NT2/D1 (cell line): ENCODE measurements around the gene PEAK1.

ENCODE experiments used
- SUZ12 ChIP-seq: IDR thresholded peaks from 2 replicates; pipeline ENCODE4 v1.6.1; 2011; ENCODE audit not compliant: insufficient read length, insufficient read depth; ENCODE audit errors: extremely low read depth
- YY1 ChIP-seq: IDR thresholded peaks from 2 replicates; pipeline ENCODE4 v1.6.1; 2011; ENCODE audit not compliant: insufficient read length, insufficient read depth

GRCh38 chr15:77430213-77430612 lies 10.3 kb upstream of the PEAK1 start:
- TF ChIP-seq YY1: no peak
- TF ChIP-seq SUZ12: no peak
